PC-9 (cell line): ENCODE measurements around the gene OPTN. TPM values are rescaled to one million over a fixed set of nuclear protein-coding genes. Genes with fewer than 3 reads are reported as not detected.

Source experiments
- BruUV-seq: library from RNA; stranded (reverse); fragments of 400-500 nt; replicated peaks from 2 replicates; lab custom pipeline; 2021; lab: Mats Ljungman, UMichigan
- CTCF ChIA-PET: fragments of 300-600 bp; sonication (Branson Sonifier 250); formaldehyde crosslinking; loops from one replicate; lab custom pipeline; 2022; ENCODE audit warnings: antibody characterized with exemption; lab: Charles Lee
- POLR2A ChIA-PET: fragments of 300-600 bp; sonication (Branson Sonifier 250); formaldehyde crosslinking; loops from one replicate; lab custom pipeline; 2022; ENCODE audit warnings: antibody characterized with exemption; ENCODE audit not compliant: unreplicated experiment; lab: Charles Lee
- DNase-seq, 2 experiments: peaks; one replicate each; pipeline versions ENCODE4 v3.0.0 to v3.0.0-alpha.2; 2015 to 2022; ENCODE audit warnings: mixed read lengths in 1 of 2
- H2AFZ ChIP-seq: fragments of 200-600 bp; sonication (generic); 2 replicates; pipeline ENCODE4 v1.8.1; 2017; ENCODE audit warnings: antibody characterized with exemption
- H3F3A ChIP-seq: fragments of 200-600 bp; sonication (generic); 2 replicates; pipeline ENCODE4 v1.8.1; 2017; ENCODE audit warnings: antibody characterized with exemption, mild to moderate bottlenecking, low read depth; ENCODE audit not compliant: insufficient read depth
- H3K27ac ChIP-seq: fragments of 200-600 bp; sonication (generic); 2 replicates; pipeline ENCODE4 v1.6.1; 2016; ENCODE audit warnings: mixed run types
- H3K27me3 ChIP-seq: fragments of 200-600 bp; sonication (generic); 2 replicates; pipeline ENCODE4 v1.6.1; 2016; ENCODE audit warnings: low read depth, mixed run types; ENCODE audit not compliant: insufficient read depth
- H3K36me3 ChIP-seq: fragments of 200-600 bp; sonication (generic); 2 replicates; pipeline ENCODE4 v1.6.1; 2016; ENCODE audit warnings: low read depth, mixed run types
- H3K4me1 ChIP-seq: fragments of 200-600 bp; sonication (generic); replicated peaks from 2 replicates; pipeline ENCODE4 v1.6.1; 2016; ENCODE audit warnings: mixed run types; ENCODE audit not compliant: insufficient read depth
- H3K4me2 ChIP-seq: fragments of 200-600 bp; sonication (generic); 2 replicates; pipeline ENCODE4 v1.6.1; 2017; ENCODE audit warnings: mixed run types
- H3K4me3 ChIP-seq: fragments of 200-600 bp; sonication (generic); 2 replicates; pipeline ENCODE4 v1.6.1; 2016; ENCODE audit warnings: mixed run types
- H3K79me2 ChIP-seq: fragments of 200-600 bp; sonication (generic); 2 replicates; pipeline ENCODE4 v1.6.1; 2017; ENCODE audit warnings: low read depth, mixed run types
- H3K9me2 ChIP-seq: fragments of 200-600 bp; sonication (generic); 2 replicates; pipeline ENCODE4 v1.8.1; 2017; ENCODE audit warnings: mild to moderate bottlenecking; ENCODE audit not compliant: insufficient read depth
- H3K9me3 ChIP-seq: fragments of 200-600 bp; sonication (generic); 2 replicates; pipeline ENCODE4 v1.8.1; 2016; ENCODE audit warnings: low read depth; ENCODE audit not compliant: insufficient read depth
- H4K20me1 ChIP-seq: fragments of 200-600 bp; sonication (generic); 2 replicates; pipeline ENCODE4 v1.8.1; 2017; ENCODE audit not compliant: insufficient read depth
- CTCF ChIP-seq: fragments of 200-600 bp; sonication (generic); conservative IDR thresholded peaks from 2 replicates; pipeline ENCODE4 v1.6.1; 2017; ENCODE audit warnings: mixed run types, antibody characterized with exemption, mild to moderate bottlenecking, moderate library complexity
- EZH2 ChIP-seq: fragments of 200-600 bp; sonication (generic); IDR thresholded peaks from 2 replicates; pipeline ENCODE4 v1.8.0; 2017; ENCODE audit warnings: antibody characterized with exemption, low read depth
- intact Hi-C: fragments of 100-400 bp; cut with micrococcal nuclease; formaldehyde crosslinking; loops from one replicate; pipeline ENCODE4 v1.10.0; 2022; ENCODE audit not compliant: unreplicated experiment
- total RNA-seq: library from RNA; stranded (reverse); gene quantifications from 2 replicates; pipeline ENCODE4 v1.2.3, GENCODE V29; 2021

Gene OPTN
- total RNA-seq, 1 experiment from 2014 or later, result 26.6 TPM

DNA sequence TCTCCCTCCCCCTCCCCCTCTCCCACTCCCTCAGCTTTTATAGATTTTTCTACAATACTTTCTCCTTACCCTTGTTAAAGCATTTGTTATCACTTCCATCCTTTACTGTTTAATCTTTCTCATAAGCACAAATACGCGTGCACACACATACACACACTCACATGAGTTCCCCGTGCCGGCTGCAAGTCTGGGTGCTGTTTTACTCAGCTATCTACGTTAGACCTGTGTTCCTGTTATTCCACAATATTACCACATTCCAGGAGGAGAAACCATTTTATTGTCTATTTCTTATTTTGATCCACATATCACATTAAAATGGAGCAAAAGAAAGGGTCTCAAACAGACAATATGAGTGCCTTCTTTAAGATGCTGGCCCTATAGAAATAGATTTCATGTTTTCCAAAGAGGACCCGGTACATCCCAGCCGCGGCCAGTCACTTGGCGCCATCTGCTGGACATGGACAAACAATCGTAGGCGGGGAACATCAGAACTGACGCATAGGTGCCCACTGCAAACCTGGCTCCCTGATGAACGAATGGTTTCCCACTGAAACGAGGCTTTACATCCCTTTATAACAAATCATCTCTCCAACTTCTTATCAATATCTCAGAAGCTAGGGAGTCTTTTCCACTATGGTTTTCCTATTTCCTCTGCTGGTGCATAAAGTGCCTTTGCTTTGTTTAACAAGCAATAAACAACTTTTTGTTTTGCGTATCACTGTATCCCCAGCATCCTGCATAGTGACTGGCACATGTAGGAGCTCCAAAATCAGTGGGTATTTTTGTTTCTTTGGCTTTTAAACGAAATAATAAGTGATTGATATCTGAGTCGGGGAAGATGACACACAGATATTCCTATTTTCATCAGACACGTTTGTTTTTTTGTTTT, 25.2 kb upstream of the OPTN start:
- BruUV-seq, result no TSS peak
- peak; percentile 37 to 64 for DNase-seq
- H3K4me1 ChIP-seq, result no peaks in the 10 kb centered on the region
- H3K9me2 ChIP-seq, result no peaks in the 10 kb centered on the region
- no peaks in the 10 kb centered on the region for H3K36me3 ChIP-seq
- no peak overlapping the region for H3K4me3 ChIP-seq
- H3K79me2 ChIP-seq, result no peaks in the 10 kb centered on the region
- CTCF ChIA-PET, result interaction anchor here (0.6 to 0.7 kb wide), 2 partner anchors 347 to 658 kb away, joined by 4 to 9 read pairs; no protein-coding TSS in a partner anchor
- POLR2A ChIA-PET, result no interaction called here
- no peak overlapping the region for H3K4me2 ChIP-seq
- intact Hi-C loops, result loop anchor here (1.0 to 5.0 kb wide), 3 partner anchors 353 to 860 kb away; no protein-coding TSS in a partner anchor
- peaks cover 4% of the 10 kb centered on the region; the same call in 1 of the 2 replicates for H3K9me3 ChIP-seq
- no peaks in the 10 kb centered on the region for H3F3A ChIP-seq
- no peak overlapping the region for H3K27ac ChIP-seq
- peak; percentile 81 for TF ChIP-seq CTCF
- no peak for TF ChIP-seq EZH2
- no peaks in the 10 kb centered on the region for H3K27me3 ChIP-seq
- no peak overlapping the region for H2AFZ ChIP-seq
- H4K20me1 ChIP-seq, result no peaks in the 10 kb centered on the region

GRCh38 chr10:13078912-13079775, 20.8 kb upstream of the OPTN start:
- H3K9me2 ChIP-seq, result no peaks in the 10 kb centered on the region
- ChIA-PET POLR2A (no interaction called here), CTCF (no interaction called here)
- H2AFZ ChIP-seq, result no peak overlapping the region
- no TSS peak for BruUV-seq
- H4K20me1 ChIP-seq, result no peaks in the 10 kb centered on the region
- no peaks in the 10 kb centered on the region for H3K79me2 ChIP-seq
- no peak for DNase-seq
- TF ChIP-seq CTCF, result no peak
- H3K27me3 ChIP-seq, result no peaks in the 10 kb centered on the region
- no peaks in the 10 kb centered on the region for H3K4me1 ChIP-seq
- H3F3A ChIP-seq, result no peaks in the 10 kb centered on the region
- no peaks in the 10 kb centered on the region for H3K36me3 ChIP-seq
- H3K9me3 ChIP-seq, result peaks cover 4% of the 10 kb centered on the region; the same call in 1 of the 2 replicates
- no peak overlapping the region for H3K27ac ChIP-seq
- H3K4me2 ChIP-seq, result no peak overlapping the region
- no peak overlapping the region for H3K4me3 ChIP-seq
- intact Hi-C loops, result no loop called here

DNA sequence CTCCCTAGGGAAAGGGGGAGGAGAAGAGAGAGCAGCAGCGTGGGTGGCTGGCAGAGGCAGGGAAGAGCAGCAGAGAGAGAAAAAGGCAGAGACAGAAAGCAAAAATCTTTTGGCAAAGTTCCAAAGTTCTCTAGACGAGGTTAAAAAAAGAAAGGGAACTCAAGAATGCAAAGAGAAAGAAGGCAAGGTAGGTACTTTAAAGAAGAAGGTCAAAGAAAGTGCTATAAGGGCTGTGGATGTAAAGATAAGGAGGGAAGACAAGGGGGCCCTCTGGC, 20.2 kb upstream of the OPTN start:
- no peak for TF ChIP-seq CTCF
- no peaks in the 10 kb centered on the region for H3K79me2 ChIP-seq
- intact Hi-C loops, result no loop called here
- no peaks in the 10 kb centered on the region for H3K36me3 ChIP-seq
- BruUV-seq, result no TSS peak
- H3K9me2 ChIP-seq, result no peaks in the 10 kb centered on the region
- H3K9me3 ChIP-seq, result peaks cover 7% of the 10 kb centered on the region
- H3K27ac ChIP-seq, result no peak overlapping the region
- no peaks in the 10 kb centered on the region for H3K27me3 ChIP-seq
- DNase-seq, result no peak
- CTCF ChIA-PET, result no interaction called here
- H3F3A ChIP-seq, result no peaks in the 10 kb centered on the region
- H3K4me3 ChIP-seq, result no peak overlapping the region
- no peaks in the 10 kb centered on the region for H4K20me1 ChIP-seq
- no peak overlapping the region for H2AFZ ChIP-seq
- H3K4me1 ChIP-seq, result no peaks in the 10 kb centered on the region
- no peak overlapping the region for H3K4me2 ChIP-seq
- POLR2A ChIA-PET, result no interaction called here
